CD4-positive, alpha-beta T cell treated with Interleukin-15 for 1 hour (primary cell): ENCODE results near the gene PRRC1.

ENCODE experiments used
- DNase-seq: peaks from one replicate; pipeline ENCODE4 v3.0.0-alpha.2; 2020

The PRRC1 gene

GRCh38 chr5:127582773-127583370 is 65.4 kb downstream of the PRRC1 start:
- DNase-seq, result no peak

GRCh38 chr5:127583866-127584265 is 66.4 kb downstream of the PRRC1 start:
- DNase-seq, result no peak

- DNase-seq, result no peak
Measured at GRCh38 chr5:127585661-127586060, 68.2 kb downstream of the PRRC1 start.

- DNase-seq, result no peak
Measured at GRCh38 chr5:127586066-127586770, 68.8 kb downstream of the PRRC1 start.

- DNase-seq, result no peak
Measured at GRCh38 chr5:127586811-127587210, 69.4 kb downstream of the PRRC1 start.

DNA sequence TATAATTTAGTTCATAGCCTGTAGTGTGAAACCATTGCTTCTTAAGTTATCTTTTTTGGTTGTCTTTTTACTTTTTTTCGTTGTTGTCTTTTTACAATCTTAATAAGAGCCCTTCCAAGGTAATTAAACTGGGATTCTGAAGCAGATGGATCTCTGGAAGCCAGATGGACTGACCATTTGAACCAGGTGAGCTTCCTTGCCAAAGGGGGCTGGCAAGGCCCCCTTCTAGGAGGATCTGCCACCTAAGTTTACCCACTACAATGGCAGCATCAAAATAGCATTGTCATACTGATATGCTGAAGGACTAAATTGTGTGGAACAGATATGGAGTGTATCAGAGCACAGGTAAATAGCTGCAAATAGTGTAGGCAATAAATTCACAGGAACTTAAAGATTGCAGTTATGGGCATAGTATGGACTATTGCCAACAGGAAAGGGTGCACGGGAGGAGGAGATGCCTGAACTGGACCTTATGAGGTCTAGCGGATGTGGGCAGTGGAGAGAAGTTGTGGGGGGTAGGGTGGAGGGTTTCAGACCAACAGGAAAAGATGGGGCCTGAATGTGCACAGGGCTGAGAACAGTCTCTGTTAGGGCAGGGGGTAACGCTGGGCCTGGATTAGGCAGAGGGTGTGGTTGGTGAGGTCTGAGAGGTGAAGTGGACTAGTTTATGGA is 69.9 kb downstream of the PRRC1 start:
- no peak for DNase-seq

DNA sequence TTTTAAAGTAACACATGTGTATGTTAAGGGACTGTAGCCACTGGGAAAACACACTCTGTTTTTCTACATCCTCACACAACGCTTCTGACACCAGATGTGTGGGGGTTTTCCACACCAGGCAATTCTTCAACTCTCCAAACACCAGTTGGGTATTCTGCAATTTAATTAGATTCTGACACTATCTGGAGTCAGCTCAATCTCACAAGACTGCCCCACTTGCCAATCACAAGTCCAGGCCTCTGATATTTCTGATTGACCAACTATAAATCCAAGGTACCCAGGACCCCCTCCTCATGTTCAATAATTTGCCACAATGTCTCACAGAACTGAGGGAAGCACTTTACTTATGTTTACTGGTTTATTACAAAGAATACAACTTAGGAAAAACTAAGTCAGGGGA is 70.9 kb downstream of the PRRC1 start:
- DNase-seq, result no peak

- DNase-seq, result no peak
Measured at GRCh38 chr5:127589309-127590030, 72.0 kb downstream of the PRRC1 start.

GRCh38 chr5:127590156-127590722 is 72.8 kb downstream of the PRRC1 start:
- no peak for DNase-seq

- no peak for DNase-seq
Measured at GRCh38 chr5:127595484-127596368, 78.3 kb downstream of the PRRC1 start.

GRCh38 chr5:127596501-127596900 is 79.1 kb downstream of the PRRC1 start:
- DNase-seq, result no peak

DNA sequence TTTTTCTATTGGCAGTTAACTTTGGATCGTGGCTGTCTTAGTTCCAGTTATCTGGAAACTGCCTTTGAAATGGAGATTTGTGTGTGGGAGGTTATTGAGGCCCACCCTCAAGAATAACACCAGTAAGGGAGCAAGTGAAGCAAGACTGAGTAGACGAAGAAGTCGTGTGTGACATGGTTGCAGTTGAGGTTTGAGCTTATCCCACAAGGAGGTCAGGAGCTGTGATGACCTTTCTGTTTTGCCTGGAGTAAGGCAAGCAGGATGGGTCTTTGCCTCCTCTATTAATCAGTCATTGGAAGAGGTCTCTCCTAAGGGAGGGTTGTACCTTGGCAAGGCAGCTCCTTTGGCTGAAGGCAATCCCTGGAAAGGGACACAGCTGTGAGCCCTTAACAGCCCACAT is 81.9 kb downstream of the PRRC1 start:
- no peak for DNase-seq

DNA sequence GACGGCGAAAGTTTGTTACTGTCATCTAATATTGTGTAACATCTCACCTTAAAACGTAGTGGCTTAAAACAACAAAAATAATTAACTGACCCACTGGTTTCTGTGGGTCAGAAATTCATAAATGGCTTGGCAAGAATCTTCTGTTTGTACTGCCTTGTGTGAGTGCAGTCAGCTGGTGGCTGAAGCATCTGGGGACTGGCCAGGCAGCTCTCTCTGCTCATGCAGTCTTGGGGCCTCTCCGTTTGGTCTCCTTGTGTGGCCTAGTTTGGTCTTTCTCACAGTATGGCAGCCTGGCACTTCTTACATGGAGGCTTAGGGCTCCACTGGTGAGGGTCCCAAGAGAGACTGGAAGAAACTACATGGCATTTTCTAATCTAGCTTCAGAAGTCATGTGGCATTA is 82.4 kb downstream of the PRRC1 start:
- no peak for DNase-seq

GRCh38 chr5:127601111-127601510 is 83.7 kb downstream of the PRRC1 start:
- DNase-seq, result no peak

GRCh38 chr5:127601601-127602000 is 84.2 kb downstream of the PRRC1 start:
- DNase-seq, result no peak

GRCh38 chr5:127602481-127602880 is 85.0 kb downstream of the PRRC1 start:
- DNase-seq, result no peak

GRCh38 chr5:127602896-127603844 is 85.7 kb downstream of the PRRC1 start:
- DNase-seq, result no peak
